Activated CD4-positive, CD25-positive, alpha-beta regulatory T cell (primary cell): Measurements from ENCODE around the gene QRFP.

Experiments used
- DNase-seq, 4 experiments: peaks; one replicate each; lab custom pipeline; 2025; lab: John Stamatoyannopoulos, UW

QRFP gene, protein sequence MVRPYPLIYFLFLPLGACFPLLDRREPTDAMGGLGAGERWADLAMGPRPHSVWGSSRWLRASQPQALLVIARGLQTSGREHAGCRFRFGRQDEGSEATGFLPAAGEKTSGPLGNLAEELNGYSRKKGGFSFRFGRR

GRCh38 chr9:130896233-130897014 lies at the start of gene QRFP:
Gene QRFP (minus strand): TSS chr9:130896812. CDS start chr9:130893838, 2,974 bp downstream.
- no peak for DNase-seq

GRCh38 chr9:130945173-130945572 lies 48.6 kb upstream of the QRFP start:
- DNase-seq = no peak

- no peak for DNase-seq
These were observed 48.0 kb upstream of the QRFP start for GRCh38 chr9:130944510-130945058.

- DNase-seq = no peak
These were observed 47.2 kb upstream of the QRFP start for GRCh38 chr9:130943777-130944176.

- no peak for DNase-seq
These were observed 46.6 kb upstream of the QRFP start for GRCh38 chr9:130943221-130943620.

DNA sequence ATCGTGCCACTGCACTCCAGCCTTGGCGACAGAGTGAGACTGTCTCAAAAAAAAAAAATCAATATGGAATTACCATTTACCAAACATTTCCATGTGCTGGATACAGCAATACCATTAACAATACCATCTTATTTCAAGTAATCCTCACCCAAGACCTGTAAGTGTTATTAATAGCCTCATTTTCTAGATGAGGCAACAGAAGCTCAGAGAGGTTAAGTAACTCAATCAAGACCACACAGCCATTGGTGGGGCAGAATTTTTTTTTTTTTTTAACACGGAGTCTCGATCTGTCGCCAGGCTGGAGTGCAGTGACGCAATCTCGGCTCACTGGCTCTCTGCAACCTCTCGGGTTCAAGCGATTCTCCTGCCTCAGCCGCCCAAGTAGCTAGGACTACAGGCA lies 46.1 kb upstream of the QRFP start:
- DNase-seq = no peak

DNA sequence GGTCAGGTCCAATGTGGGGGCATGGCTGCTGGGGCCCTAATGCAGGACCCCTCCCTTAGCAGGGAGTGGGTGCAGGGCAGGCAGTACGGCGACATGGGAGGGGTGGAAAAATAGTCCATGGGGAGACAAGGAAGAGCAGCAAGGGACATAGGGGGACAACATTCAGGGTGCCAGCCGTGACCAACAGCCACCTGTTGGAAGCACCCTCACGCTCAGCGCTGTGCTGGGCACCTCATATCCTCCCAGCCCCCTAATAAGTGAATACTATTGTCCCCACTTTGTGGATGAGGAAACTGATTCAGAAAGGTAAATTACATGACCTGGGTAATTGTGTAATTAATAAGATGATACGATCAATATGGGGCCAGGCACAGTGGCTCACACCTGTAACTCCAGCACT lies 45.5 kb upstream of the QRFP start:
- no peak for DNase-seq

GRCh38 chr9:130940693-130941576 lies 44.3 kb upstream of the QRFP start:
- peak; percentile 40 to 56 (median 48) for DNase-seq

GRCh38 chr9:130940027-130940549 lies 43.5 kb upstream of the QRFP start:
- no peak for DNase-seq

GRCh38 chr9:130939405-130940026 lies 42.9 kb upstream of the QRFP start:
- DNase-seq = no peak

GRCh38 chr9:130938652-130939404 lies 42.2 kb upstream of the QRFP start, which contains the start of gene FIBCD1:
Gene FIBCD1 (minus strand): TSS chr9:130939247. CDS start chr9:130938607, 640 bp downstream.
- DNase-seq = no peak

DNA sequence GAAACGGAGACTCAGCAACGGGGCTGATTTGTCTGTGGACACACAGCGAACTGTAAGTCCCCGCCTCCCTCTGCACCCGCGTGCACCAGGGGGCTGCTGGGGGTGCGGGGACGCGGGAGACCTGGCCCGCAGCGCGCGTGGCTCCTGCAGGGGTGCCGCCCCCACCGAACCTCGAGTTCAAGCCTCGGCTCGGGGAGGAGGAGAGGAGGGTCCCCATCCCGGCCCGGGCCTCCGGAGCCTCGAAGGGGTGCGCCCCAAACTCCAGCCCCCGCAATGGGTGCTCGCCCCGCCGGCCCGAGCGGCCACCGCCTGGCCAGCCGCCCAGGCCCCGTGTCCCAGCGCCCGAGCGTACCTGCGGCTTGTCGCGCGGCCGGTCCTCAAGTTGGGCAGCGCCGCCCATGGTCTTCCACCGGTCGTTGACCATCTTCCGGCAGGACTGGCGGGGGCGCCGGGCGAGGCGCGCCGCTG lies 41.6 kb upstream of the QRFP start:
- no peak for DNase-seq

DNA sequence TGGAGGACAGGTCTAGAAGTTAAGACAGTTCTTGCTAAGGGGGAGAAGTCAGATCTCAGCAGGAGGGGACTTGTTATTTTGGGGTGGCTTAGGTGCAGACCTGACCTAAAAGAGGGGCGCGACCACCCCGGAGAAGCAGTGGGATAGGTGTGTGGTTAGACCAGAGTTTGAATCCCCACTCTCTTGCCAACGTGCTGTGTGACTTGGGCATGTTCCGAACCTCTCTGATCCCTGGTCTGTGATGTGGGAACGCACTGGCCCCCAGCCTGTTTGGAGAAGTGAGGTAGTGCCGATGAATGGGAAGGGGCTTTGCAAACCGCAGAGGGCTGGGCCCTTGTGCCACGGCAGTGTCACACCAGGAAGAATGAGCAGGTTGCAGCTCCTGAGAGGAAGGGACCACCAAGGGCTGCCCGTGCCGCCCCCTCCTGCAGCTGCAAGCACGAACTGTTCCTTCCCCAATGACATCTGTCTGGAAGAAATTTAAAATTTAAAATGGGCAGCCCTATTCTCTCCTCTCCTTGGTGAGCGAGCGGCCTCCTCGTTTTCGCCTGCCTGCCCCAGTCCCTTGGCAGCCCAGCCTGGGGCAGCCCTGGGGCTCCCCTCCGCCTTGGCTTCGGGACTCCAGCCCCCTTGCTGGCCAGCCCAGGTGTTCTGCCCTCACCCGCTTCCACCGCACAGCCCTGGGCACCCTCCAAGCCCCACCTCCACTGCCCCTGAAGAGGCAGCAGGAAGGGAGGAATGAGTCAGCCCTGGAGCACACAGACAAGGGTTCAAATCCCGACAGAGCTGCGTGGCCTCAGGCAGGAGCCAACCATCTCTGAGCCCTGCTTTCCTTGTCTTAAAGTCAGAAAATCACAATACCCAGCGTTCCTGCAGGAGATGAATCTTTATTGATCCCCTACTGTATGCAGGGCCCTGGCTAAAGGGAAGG lies 40.8 kb upstream of the QRFP start:
- DNase-seq = no peak

GRCh38 chr9:130936285-130937117 lies 39.9 kb upstream of the QRFP start:
- DNase-seq = no peak

GRCh38 chr9:130935648-130936271 lies 39.1 kb upstream of the QRFP start:
- DNase-seq = no peak

DNA sequence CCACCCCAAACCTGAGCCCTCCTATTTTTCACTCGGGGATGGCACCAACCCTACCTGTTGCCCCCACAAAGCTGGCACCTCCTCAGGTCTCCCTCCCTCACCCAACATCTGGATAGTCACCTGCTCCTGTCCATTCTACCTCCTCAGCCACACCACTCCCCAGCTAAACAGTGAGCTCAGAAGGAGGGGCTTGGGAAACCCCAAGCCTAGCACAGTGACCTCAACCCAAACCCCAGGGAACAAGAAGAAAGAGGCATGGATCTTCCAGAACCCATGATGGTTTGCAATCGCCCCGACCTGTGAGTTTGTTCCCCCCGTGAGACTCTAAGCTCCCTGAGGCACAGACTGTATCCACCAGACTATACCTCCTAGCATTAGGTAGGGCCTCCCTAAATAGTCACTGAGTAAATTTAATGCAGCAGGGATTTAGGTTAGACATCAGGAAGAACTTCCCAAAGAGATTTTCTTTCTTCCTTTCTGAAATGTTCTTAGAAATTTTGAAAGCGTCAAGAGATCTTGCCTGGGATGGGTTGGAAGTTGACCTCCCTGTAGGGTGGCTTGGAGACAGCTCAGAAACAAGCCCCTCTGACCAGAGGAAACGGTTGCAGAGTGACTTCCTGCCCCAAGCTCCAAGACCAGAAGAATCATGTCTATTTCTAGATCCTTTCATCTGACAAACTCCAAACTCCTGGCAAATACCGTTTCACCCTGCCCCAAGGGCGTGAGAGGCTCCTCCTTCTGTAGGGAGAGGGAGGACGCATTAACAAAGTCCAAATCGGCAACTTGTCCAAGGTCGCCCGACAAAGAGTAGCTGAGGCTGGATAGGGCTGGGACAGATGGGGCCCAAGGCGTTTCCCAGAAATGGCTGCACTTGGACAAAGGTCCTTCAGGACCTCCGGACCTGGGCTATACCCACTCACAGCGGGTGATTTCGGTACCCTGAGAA lies 38.4 kb upstream of the QRFP start:
- DNase-seq = no peak

DNA sequence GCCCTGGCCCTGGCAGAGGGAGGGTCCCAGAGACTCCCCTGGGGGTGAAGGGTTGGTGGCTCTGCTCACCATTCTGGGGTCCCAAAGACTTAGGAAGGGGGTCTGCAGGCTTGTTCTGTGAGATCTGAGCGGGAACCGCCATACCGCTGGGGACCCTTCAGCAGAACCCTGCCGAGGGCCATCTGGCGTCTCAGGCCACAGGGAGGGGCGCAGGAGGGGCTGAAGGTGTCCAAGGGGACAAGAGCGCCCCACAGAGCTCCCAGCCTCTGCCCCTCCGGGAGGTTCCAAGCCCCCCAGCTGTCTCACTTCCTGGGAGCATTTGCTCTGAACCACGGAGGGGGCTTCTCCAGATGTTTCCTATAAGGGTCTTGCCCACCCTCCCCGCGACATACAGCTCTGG lies 37.6 kb upstream of the QRFP start:
- no peak for DNase-seq
